Mesenchymal stem cell (in vitro differentiated cells and primary cell): ENCODE data around the gene CTNNA3.

ENCODE experiments used
- DNase-seq: peaks from one replicate; pipeline ENCODE4 v3.0.0-alpha.2; 2013
- H2AFZ ChIP-seq: one replicate; pipeline ENCODE4 v1.6.1; 2013; ENCODE audit warnings: low read depth, mild to moderate bottlenecking, control low read depth, inconsistent platforms, low read length, moderate library complexity
- H2AK5ac ChIP-seq: 2 replicates; pipeline ENCODE4 v1.6.1; 2013; ENCODE audit warnings: low read length, moderate library complexity, mild to moderate bottlenecking, inconsistent platforms; ENCODE audit not compliant: severe bottlenecking
- H2BK120ac ChIP-seq: one replicate; pipeline ENCODE4 v1.6.1; 2013; ENCODE audit warnings: low read depth, mild to moderate bottlenecking, inconsistent platforms, low read length, moderate library complexity
- H2BK12ac ChIP-seq, 2 experiments: one replicate each; pipeline ENCODE4 v1.6.1; 2013; ENCODE audit warnings: inconsistent platforms in 2 of 2, low read length in 2 of 2, mild to moderate bottlenecking in 2 of 2, moderate library complexity in 2 of 2, control low read depth in 1 of 2
- H2BK15ac ChIP-seq: one replicate; pipeline ENCODE4 v1.6.1; 2013; ENCODE audit warnings: mild to moderate bottlenecking, low read depth, inconsistent platforms; ENCODE audit not compliant: poor library complexity, severe bottlenecking
- H2BK5ac ChIP-seq: 2 replicates; pipeline ENCODE4 v1.6.1; 2013; ENCODE audit warnings: low read depth, mild to moderate bottlenecking, low read length, control low read depth, inconsistent platforms; ENCODE audit not compliant: poor library complexity, severe bottlenecking
- H3K14ac ChIP-seq, 2 experiments: one replicate each; pipeline ENCODE4 v1.6.1; 2013; ENCODE audit warnings: inconsistent platforms in 2 of 2, low read length in 2 of 2, control low read depth in 1 of 2, mild to moderate bottlenecking in 1 of 2, moderate library complexity in 1 of 2
- H3K18ac ChIP-seq, 2 experiments: one replicate each; pipeline ENCODE4 v1.6.1; 2013; ENCODE audit warnings: inconsistent platforms in 2 of 2, low read length in 2 of 2, control low read depth in 1 of 2, low read depth in 1 of 2, mild to moderate bottlenecking in 1 of 2
- H3K23ac ChIP-seq, 2 experiments: one replicate each; pipeline ENCODE4 v1.6.1; 2013; ENCODE audit warnings: inconsistent platforms in 2 of 2, low read length in 2 of 2, mild to moderate bottlenecking in 2 of 2, moderate library complexity in 2 of 2, control low read depth in 1 of 2
- H3K27ac ChIP-seq: 2 replicates; pipeline ENCODE4 v1.5.1; 2013; ENCODE audit warnings: mild to moderate bottlenecking, moderate library complexity, low read length, control low read depth, inconsistent platforms; ENCODE audit not compliant: poor library complexity, severe bottlenecking
- H3K27me3 ChIP-seq, 2 experiments: 2 replicates each; pipeline versions ENCODE4 v1.6.1 to v1.7.0; 2013; ENCODE audit warnings: low read length in 2 of 2, mild to moderate bottlenecking in 2 of 2, moderate library complexity in 2 of 2, control low read depth in 1 of 2, inconsistent platforms in 1 of 2; ENCODE audit not compliant: control insufficient read depth in 1 of 2, insufficient read depth in 1 of 2
- H3K36me3 ChIP-seq, 2 experiments: 2 replicates each; pipeline versions ENCODE4 v1.6.1 to v1.7.0; 2013; ENCODE audit warnings: low read length in 2 of 2, control low read depth in 1 of 2, inconsistent platforms in 1 of 2, low read depth in 1 of 2, mild to moderate bottlenecking in 1 of 2; ENCODE audit not compliant: insufficient read depth in 2 of 2, control insufficient read depth in 1 of 2
- H3K4ac ChIP-seq, 2 experiments: one replicate each; pipeline ENCODE4 v1.6.1; 2013; ENCODE audit warnings: inconsistent platforms in 2 of 2, low read length in 2 of 2, mild to moderate bottlenecking in 2 of 2, moderate library complexity in 2 of 2, control low read depth in 1 of 2, low read depth in 1 of 2
- H3K4me1 ChIP-seq: 2 replicates; pipeline ENCODE4 v1.6.1; 2013; ENCODE audit warnings: low read depth, low read length, control low read depth; ENCODE audit not compliant: control insufficient read depth, insufficient read depth
- H3K4me2 ChIP-seq: 2 replicates; pipeline ENCODE4 v1.6.1; 2013; ENCODE audit warnings: low read length, mild to moderate bottlenecking, inconsistent platforms; ENCODE audit not compliant: poor library complexity, severe bottlenecking
- H3K4me3 ChIP-seq, 2 experiments: 2 replicates each; pipeline versions ENCODE4 v1.5.1 to v1.7.0; 2013; ENCODE audit warnings: low read length in 2 of 2, mild to moderate bottlenecking in 2 of 2, control low read depth in 1 of 2, low read depth in 1 of 2; ENCODE audit not compliant: insufficient read depth in 1 of 2
- H3K79me1 ChIP-seq: replicated peaks from 2 replicates; pipeline ENCODE4 v1.6.1; 2013; ENCODE audit warnings: mild to moderate bottlenecking, control low read depth, low read length, inconsistent platforms; ENCODE audit not compliant: poor library complexity, severe bottlenecking
- H3K9ac ChIP-seq: 2 replicates; pipeline ENCODE4 v1.7.0; 2013; ENCODE audit warnings: mild to moderate bottlenecking, low read length, moderate library complexity
- H3K9me3 ChIP-seq: 2 replicates; pipeline ENCODE4 v1.7.0; 2013; ENCODE audit warnings: mild to moderate bottlenecking, low read length; ENCODE audit not compliant: control insufficient read depth
- H4K8ac ChIP-seq: one replicate; pipeline ENCODE4 v1.6.1; 2013; ENCODE audit warnings: inconsistent platforms, mild to moderate bottlenecking, low read length, moderate library complexity
- H4K91ac ChIP-seq: one replicate; pipeline ENCODE4 v1.6.1; 2013; ENCODE audit warnings: mild to moderate bottlenecking, low read length, inconsistent platforms
- WGBS: methylation state at CpG from one replicate; pipeline ENCODE4 v1.1.7; 2013; ENCODE audit warnings: mixed read lengths; 5-methylcytosine and 5-hydroxymethylcytosine counted together

The CTNNA3 gene

GRCh38 chr10:66651308-66652082, 1044.5 kb downstream of the CTNNA3 start:
- no peaks in the 10 kb centered on the region for H3K27me3 ChIP-seq
- no peak overlapping the region for H2BK15ac ChIP-seq
- no peak overlapping the region for H2BK120ac ChIP-seq
- DNase-seq, result no peak
- H3K36me3 ChIP-seq, result no peaks in the 10 kb centered on the region
- peaks cover 23% of the 10 kb centered on the region for H3K9me3 ChIP-seq
- no peak overlapping the region for H3K4ac ChIP-seq
- no peak overlapping the region for H2AFZ ChIP-seq
- no peaks in the 10 kb centered on the region for H3K79me1 ChIP-seq
- WGBS, result 87% methylated on average over 15 of the region's 30 CpGs
- no peaks in the 10 kb centered on the region for H3K4me1 ChIP-seq
- H3K23ac ChIP-seq, result no peak overlapping the region
- H3K14ac ChIP-seq, result no peak overlapping the region
- H3K18ac ChIP-seq, result no peak overlapping the region
- H3K27ac ChIP-seq, result no peak overlapping the region
- H4K91ac ChIP-seq, result no peak overlapping the region
- H3K4me2 ChIP-seq, result no peak overlapping the region
- no peak overlapping the region for H2AK5ac ChIP-seq
- no peak overlapping the region for H2BK12ac ChIP-seq
- no peak overlapping the region for H2BK5ac ChIP-seq
- H3K9ac ChIP-seq, result no peak overlapping the region
- H3K4me3 ChIP-seq, result no peak overlapping the region
- H4K8ac ChIP-seq, result no peak overlapping the region

- Histone ChIP-seq H2BK12ac (no peak overlapping the region), H3K4ac (no peak overlapping the region), H2BK15ac (no peak overlapping the region), H3K27ac (no peak overlapping the region), H3K23ac (no peak overlapping the region), H3K4me3 (no peak overlapping the region), H2BK5ac (no peak overlapping the region), H3K4me2 (no peak overlapping the region), H3K79me1 (no peaks in the 10 kb centered on the region), H2AK5ac (no peak overlapping the region), H3K4me1 (no peaks in the 10 kb centered on the region), H3K14ac (no peak overlapping the region), H2AFZ (no peak overlapping the region), H2BK120ac (no peak overlapping the region), H3K27me3 (no peaks in the 10 kb centered on the region), H3K18ac (no peak overlapping the region), H3K9ac (no peak overlapping the region), H3K9me3 (peaks cover 21% of the 10 kb centered on the region), H4K8ac (no peak overlapping the region), H4K91ac (no peak overlapping the region), H3K36me3 (no peaks in the 10 kb centered on the region)
- no peak for DNase-seq
- 62% methylated on average over 3 of the region's 3 CpGs for WGBS
Observed at GRCh38 chr10:66649626-66650025, 1046.4 kb downstream of the CTNNA3 start.

GRCh38 chr10:66642217-66642616, 1053.8 kb downstream of the CTNNA3 start:
- Histone ChIP-seq H3K27me3 (no peaks in the 10 kb centered on the region), H3K36me3 (no peaks in the 10 kb centered on the region), H2AFZ (no peak overlapping the region), H2AK5ac (no peak overlapping the region), H3K18ac (no peak overlapping the region), H2BK15ac (no peak overlapping the region), H4K91ac (no peak overlapping the region), H3K4me1 (no peaks in the 10 kb centered on the region), H2BK120ac (no peak overlapping the region), H3K4ac (no peak overlapping the region), H4K8ac (no peak overlapping the region), H3K79me1 (no peaks in the 10 kb centered on the region), H3K9ac (no peak overlapping the region), H2BK12ac (no peak overlapping the region), H3K23ac (no peak overlapping the region), H3K4me3 (no peak overlapping the region), H3K9me3 (no peaks in the 10 kb centered on the region), H3K14ac (no peak overlapping the region), H3K27ac (no peak overlapping the region), H2BK5ac (no peak overlapping the region), H3K4me2 (no peak overlapping the region)
- DNase-seq, result no peak
- WGBS, result 80% methylated on average over 1 of the region's 1 CpG

- Histone ChIP-seq H3K79me1 (no peaks in the 10 kb centered on the region), H3K4me2 (no peak overlapping the region), H2BK12ac (no peak overlapping the region), H2AK5ac (no peak overlapping the region), H3K9ac (no peak overlapping the region), H4K8ac (no peak overlapping the region), H2BK5ac (no peak overlapping the region), H2BK120ac (no peak overlapping the region), H4K91ac (no peak overlapping the region), H3K14ac (no peak overlapping the region), H3K27me3 (no peaks in the 10 kb centered on the region), H2BK15ac (no peak overlapping the region), H3K4me3 (no peak overlapping the region), H3K23ac (no peak overlapping the region), H3K18ac (no peak overlapping the region), H3K4ac (no peak overlapping the region), H3K27ac (no peak overlapping the region), H3K9me3 (no peaks in the 10 kb centered on the region), H3K36me3 (no peaks in the 10 kb centered on the region), H3K4me1 (no peaks in the 10 kb centered on the region), H2AFZ (no peak overlapping the region)
- 60% methylated on average over 1 of the region's 1 CpG for WGBS
- no peak for DNase-seq
Observed at GRCh38 chr10:66639371-66639770, 1056.6 kb downstream of the CTNNA3 start.
